GM19468 (cell line): ENCODE results near the gene FAM168A.
"Not testable (repeated sequence)": the region's sequence is repeated elsewhere in the genome, so short reads cannot be mapped to it uniquely, and the experiment has no call there.

ENCODE experiments used
- ATAC-seq: cut with Tn5 transposase; IDR thresholded peaks from one replicate; pipeline ENCODE4 v1.9.1; 2021; ENCODE audit warnings: mild to moderate bottlenecking, moderate library complexity, moderate number of reproducible peaks; ENCODE audit not compliant: unreplicated experiment; ENCODE audit errors: extremely low read depth

The FAM168A gene

GRCh38 chr11:73597336-73597955, 466 bp downstream of the FAM168A start:
- no peak for ATAC-seq

GRCh38 chr11:73596547-73596946, 1.4 kb downstream of the FAM168A start:
- ATAC-seq: no peak

- no peak for ATAC-seq
These were observed 5.3 kb downstream of the FAM168A start for GRCh38 chr11:73592640-73593039.

- no peak for ATAC-seq
These were observed 6.2 kb downstream of the FAM168A start for GRCh38 chr11:73591743-73592142.

- no peak for ATAC-seq
These were observed 6.9 kb downstream of the FAM168A start for GRCh38 chr11:73590991-73591390.

- no peak for ATAC-seq
These were observed 11.1 kb downstream of the FAM168A start for GRCh38 chr11:73586791-73587190.

GRCh38 chr11:73585834-73586575, 11.9 kb downstream of the FAM168A start:
- ATAC-seq: no peak

- no peak for ATAC-seq
These were observed 13.1 kb downstream of the FAM168A start for GRCh38 chr11:73584831-73585230.

- no peak for ATAC-seq
These were observed 15.3 kb downstream of the FAM168A start for GRCh38 chr11:73582653-73583052.

- not testable (repeated sequence) for ATAC-seq
These were observed 17.2 kb downstream of the FAM168A start for GRCh38 chr11:73580749-73581148.

- ATAC-seq: no peak
These were observed 18.1 kb downstream of the FAM168A start for GRCh38 chr11:73579641-73580434.

- no peak for ATAC-seq
These were observed 19.2 kb downstream of the FAM168A start for GRCh38 chr11:73578592-73579185.

GRCh38 chr11:73577496-73577917, 20.4 kb downstream of the FAM168A start:
- ATAC-seq: no peak

GRCh38 chr11:73576185-73576614, 21.7 kb downstream of the FAM168A start:
- no peak for ATAC-seq

- ATAC-seq: not testable (repeated sequence)
These were observed 25.9 kb downstream of the FAM168A start for GRCh38 chr11:73571982-73572381.

- no peak for ATAC-seq
These were observed 27.3 kb downstream of the FAM168A start for GRCh38 chr11:73570415-73571114.

GRCh38 chr11:73566977-73567755, 30.7 kb downstream of the FAM168A start:
- no peak for ATAC-seq

GRCh38 chr11:73566422-73566821, 31.5 kb downstream of the FAM168A start:
- no peak for ATAC-seq

- ATAC-seq: no peak
These were observed 32.1 kb downstream of the FAM168A start for GRCh38 chr11:73565804-73566203.
